Posterior cingulate gyrus (tissue), 11 donors: Measurements from ENCODE around the gene PTPRB.
"Not testable (repeated sequence)": the region's sequence is repeated elsewhere in the genome, so short reads cannot be mapped to it uniquely, and the experiment has no call there.

Experiments
- DNase-seq, 10 donors: peaks; one replicate each; pipeline versions ENCODE4 v3.0.0 to v3.0.0-alpha.2; 2020 to 2021; ENCODE audit warnings: mixed read lengths in 3 of 10
- intact Hi-C: fragments of 100-400 bp; cut with DNase I; formaldehyde crosslinking; loops from one replicate; pipeline ENCODE4 v1.15.1; 2023

The PTPRB gene

DNA sequence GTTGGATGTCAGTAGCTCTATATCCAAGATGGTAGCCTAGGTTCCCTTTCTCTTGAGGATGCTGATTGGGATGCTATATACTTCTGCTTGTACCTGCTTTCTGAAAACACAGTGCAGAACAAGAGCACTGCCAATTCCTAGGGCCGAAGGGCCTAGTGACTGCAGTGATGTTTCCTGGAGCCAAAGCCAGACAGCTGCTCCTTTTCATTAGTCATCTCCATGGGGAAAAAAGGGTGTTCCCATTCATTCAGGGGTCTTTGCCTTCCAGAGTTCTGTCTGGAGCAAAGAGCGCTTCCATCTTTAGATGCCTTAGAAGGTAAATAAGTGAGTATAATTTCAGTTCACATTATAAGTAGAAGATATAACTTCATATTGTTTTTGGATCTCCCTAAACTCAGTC, 85.5 kb downstream of the PTPRB start:
- no peak for DNase-seq
- intact Hi-C loops = no loop called here

DNA sequence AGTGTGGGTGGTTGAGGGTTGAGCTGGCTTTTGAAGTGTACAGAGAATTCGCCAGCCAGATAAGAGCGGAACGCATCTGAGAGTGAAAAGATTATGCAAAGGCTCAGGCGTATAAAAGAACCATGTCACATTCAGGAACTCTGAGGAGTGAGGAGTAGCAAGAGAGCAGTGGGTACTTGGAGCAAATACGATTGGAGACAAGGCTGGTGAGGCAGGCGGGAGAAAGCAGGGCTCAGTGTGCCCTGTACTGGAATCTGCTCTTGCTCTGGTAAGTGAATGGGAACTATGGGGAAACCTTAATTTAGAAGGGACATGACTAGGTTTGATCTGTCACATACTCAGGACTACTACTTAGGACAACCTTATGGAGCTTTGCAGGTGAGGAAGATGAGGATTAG, 87.0 kb downstream of the PTPRB start:
- no peak for DNase-seq

DNA sequence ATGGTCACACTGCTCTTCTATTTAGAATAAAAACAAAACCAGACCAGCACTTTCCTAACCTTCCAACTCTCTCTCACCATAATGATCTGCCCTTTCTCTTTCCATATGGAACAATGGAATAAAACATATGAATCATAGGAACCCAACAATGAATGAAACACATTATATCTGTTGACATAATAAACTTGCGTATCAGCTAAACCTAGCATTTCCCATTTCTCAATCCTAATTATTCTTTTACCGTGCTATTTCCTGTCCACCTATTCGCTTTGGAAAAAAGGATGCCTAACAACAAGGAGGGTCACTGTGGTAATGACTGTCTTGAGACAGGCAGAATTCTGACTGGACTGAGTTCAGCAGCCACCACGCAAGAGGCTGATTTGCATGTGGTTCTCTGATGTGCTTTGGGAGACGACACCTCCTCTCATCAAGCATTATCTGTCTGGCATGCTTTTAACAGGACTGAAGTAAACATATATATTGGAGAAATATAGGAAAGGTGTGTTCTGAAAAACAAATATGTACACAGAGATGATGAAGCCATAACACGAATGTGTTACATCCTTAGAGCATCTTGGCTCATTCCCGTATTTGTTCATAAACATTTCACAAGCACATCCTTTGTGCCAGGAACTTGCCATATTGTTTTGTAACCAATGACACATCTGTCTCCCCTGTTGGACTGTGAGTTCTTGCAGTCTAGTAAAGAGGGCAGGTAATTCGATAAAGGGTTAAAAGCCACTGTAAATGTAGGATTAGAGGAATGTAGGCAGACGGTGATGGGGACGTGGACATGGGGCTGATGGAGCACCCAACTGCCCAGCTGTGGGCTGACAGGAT, 87.7 kb downstream of the PTPRB start:
- DNase-seq = no peak
- intact Hi-C loops = no loop called here

More for the DNA sequence above, 87.0 kb downstream of the PTPRB start:
- intact Hi-C loops = no loop called here

DNA sequence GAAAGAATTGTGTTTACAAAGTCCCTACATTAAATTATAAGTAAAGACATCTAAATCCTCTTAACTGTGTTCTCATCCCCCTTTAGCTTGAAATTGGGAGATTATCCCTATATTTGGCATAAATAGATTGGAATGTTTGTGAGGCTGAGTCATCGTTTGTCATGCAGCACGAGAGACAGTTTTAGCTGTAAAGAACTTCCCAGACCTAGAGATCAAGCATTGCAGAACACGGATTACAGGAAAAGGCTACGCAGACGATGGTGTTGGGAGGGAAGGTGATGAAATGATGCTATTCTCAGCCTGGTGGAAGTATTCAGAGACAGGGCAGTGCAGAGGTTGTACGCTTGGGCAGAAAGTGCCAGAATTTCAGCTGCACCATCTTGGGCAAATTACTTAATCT, 93.8 kb downstream of the PTPRB start:
- intact Hi-C loops = no loop called here
- DNase-seq = no peak

DNA sequence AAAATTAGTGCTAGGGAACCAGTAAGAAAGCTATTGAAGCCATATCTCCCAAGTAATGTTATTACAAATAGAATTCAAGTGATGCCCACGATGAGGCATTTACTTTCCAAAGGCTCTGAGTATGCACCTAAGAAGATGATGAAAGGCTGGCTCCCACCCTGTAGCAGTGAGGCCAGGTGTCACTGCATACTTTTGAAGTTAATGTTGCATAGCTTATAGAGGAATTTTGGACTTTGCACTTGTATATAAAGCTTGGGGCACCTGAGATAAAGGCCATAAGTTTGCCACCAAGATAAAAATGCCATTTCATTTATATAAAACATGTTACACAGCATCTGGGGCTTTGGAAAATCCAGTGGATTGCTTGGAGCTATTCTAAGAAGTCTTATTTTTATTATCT, 96.2 kb downstream of the PTPRB start:
- DNase-seq = no peak
- intact Hi-C loops = no loop called here

DNA sequence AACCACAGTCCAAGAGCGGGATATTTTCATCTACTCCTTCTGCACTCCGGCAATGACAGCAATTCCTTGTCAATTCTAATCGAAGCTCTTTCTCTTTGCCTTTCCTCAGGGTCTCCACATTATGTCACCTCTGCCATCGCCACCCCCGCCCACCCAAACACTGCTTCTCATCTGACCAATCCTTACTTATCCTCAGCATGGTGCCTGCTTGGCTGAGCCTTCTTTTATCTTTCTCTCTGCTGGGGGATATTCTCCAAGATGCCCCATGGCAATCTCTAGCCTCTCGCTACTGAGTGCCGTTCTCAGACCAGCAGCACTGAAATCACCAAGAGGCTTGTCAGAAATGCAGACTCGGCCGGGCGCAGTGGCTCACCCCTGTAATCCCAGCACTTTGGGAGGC, 100.6 kb downstream of the PTPRB start:
- intact Hi-C loops = no loop called here
- DNase-seq = peak in 1 of 10 donors; percentile 46

DNA sequence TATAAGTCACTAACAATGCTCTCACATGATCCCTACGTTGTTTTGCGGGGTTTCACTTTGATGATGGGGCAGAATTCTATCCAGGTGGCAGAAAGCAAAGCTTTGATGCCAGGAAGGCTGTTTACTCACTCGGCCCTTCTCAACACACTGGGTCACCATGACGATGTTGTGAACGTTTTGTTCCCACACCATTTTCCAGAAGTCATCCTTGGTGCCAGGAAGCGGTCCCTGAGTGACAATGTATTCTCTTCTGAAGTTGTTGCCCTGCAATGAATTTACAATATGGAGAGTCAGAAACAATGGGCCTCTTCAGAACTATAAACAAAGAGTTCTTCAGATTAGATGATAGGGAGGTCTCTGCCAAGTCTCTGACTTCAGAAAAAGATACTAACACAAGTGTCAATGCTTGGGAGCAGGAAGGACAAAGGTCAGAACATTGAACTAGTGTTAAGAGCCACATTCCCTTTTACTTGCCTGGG, 101.3 kb downstream of the PTPRB start:
- DNase-seq = peak in 7 of 10 donors; percentile 49 to 92 (median 65)
- intact Hi-C loops = loop anchor here (2.0 kb wide), 1 partner anchor 169 kb away; the partner anchor contains the start of gene KCNMB4

DNA sequence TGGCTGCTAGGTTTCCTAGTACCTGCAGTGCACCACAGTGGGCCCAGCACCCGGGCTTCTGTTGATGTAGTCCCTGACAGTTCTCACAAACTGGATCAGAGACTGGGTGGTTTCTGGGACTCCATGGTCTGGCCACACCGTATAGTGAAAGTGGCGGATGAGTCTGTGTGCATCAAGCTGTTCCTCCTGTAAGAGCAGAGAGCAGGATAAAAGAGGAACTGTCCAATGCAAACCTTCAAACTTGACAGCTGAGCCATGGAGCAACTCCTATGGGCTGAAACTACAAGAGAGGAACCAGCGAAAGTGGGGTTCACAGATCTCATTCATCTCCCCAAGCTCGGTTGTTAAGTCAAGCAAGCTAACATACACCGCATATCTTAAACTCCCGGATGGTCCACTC, 102.8 kb downstream of the PTPRB start:
- intact Hi-C loops = loop anchor here (2.0 kb wide), 1 partner anchor 168 kb away; the partner anchor contains the start of gene KCNMB4
- DNase-seq = peak in 1 of 10 donors; percentile 64

DNA sequence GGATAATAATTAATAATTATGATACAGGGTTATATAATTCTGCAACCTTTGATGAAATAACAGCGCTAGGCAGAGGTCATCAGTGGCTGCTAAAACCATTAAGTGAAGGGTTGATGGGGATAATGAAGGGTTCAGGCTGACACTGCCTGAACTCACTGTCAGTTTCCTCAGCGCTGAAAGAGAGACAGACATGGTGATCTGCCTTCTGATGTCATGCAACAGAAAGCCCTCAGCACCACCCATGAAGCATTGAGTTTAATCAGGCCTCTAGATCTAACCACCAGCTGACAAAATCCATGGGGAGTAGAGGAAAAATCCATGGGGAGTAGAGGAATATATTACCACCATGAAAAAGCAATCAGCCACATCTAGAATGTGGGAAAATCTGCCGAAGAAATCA, 107.6 kb downstream of the PTPRB start:
- DNase-seq = no peak
- intact Hi-C loops = no loop called here

DNA sequence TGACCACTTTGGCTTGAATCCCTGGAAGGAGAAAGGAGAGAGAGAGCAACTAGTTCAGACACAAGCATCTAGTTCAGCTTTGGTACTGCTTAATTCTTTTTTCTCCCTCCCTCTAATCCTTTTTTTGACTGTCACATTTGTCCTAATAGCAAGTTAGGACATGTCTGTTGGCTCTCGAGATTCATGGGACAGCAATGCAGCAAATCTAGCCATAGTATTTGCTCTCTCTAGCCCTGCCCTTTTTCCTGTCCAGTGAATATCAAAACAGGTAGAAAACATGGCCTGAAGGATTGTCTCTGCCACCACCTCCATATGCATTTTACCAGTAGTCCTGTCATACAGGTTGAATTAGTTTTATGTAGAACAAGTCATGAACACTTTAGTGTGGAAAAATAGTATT, 116.4 kb downstream of the PTPRB start:
- intact Hi-C loops = no loop called here
- DNase-seq = no peak

DNA sequence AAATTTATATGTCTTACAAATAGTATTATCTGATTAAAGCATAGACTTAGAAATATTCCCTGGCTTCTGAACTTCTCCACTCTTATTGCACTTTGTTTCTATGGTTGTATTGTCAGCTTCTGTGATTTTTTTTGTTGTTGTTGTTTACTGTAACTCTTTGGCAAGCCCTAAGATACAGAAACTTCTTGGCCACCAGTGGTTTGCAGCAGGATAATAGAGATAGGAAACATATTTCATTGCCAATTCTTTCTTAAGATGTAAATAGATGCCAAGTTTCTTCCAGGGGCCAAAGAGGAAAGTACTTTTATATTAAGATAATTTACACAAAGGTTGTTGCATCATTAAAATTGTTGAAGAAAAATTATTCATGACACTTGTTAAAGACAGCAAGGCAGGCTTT, 123.8 kb downstream of the PTPRB start:
- intact Hi-C loops = no loop called here

DNA sequence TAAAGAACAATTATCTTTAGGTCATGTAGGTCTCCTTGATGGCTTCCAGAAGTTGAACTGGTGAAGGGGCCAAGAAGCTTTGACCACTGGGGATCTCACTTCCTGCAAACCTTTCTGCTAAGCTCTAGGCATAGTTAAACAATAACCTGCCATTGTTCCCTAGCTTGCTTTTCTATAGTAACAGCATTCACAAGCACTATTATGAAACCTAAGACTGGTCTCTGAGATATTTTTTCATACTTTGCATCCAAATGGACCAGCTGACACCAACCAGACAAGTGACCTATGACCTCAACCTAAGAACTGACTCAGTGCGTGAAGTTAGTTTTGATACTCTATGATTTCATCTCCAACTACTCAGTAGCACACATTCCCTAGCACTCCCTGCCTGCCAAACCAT, 129.1 kb downstream of the PTPRB start:
- no peak for DNase-seq
- intact Hi-C loops = no loop called here

More for the DNA sequence above, 123.8 kb downstream of the PTPRB start:
- no peak for DNase-seq

DNA sequence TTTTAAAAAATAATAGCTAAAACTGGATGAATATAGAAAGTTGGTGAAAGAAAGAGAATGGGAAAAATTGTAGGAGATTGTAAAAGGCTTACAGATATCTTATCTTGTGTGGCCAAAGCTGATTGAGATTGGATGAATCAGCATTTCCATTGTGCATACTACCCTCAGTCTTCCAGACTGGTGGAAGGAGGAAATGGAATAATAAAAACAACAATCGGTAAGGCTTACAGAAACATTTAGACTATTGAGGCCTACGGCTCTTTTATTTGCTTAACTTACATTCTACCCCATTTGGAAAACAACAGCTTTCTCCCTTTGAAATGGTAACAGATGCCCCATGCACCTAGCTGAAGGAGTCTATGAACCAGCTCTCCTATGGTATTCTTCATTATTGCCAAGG, 129.8 kb downstream of the PTPRB start:
- intact Hi-C loops = no loop called here
- no peak for DNase-seq

DNA sequence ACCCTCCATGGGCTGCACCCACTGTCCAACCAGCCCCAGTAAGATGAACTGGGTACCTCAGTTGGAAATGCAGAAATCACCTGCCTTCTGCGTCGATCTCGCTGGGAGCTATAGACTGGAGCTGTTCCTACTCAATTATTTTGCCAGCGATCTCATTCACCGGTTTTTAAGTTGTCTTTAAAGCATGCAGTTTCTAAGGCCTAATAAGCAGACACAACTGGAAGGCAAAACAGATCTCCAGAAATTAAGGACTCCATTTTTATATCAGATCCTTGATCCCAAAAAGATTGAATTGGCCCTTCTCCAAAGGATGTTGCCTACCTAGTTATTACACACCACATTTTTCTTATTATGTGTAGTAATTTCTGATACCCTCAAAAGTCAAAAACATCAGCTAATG, 139.7 kb downstream of the PTPRB start:
- intact Hi-C loops = no loop called here

DNA sequence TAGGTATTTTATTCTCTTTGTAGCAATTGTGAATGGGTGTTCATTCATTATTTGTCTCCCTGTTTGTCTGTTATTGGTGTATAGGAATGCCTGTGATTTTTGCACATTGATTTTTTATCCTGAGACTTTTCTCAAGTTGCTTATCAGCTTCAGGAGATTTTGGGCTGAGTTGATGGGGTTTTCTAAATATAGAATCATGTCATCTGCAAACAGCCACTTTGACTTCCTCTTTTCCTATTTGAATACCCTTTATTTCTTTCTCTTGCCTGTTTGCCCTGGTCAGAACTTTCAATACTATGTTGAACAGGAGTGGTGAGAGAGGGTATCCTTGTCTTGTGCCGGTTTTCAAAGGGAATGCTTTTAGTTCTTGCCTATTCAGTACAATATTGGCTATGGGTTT, 144.3 kb downstream of the PTPRB start:
- intact Hi-C loops = not testable (repeated sequence)

More for the DNA sequence above, 139.7 kb downstream of the PTPRB start:
- no peak for DNase-seq

DNA sequence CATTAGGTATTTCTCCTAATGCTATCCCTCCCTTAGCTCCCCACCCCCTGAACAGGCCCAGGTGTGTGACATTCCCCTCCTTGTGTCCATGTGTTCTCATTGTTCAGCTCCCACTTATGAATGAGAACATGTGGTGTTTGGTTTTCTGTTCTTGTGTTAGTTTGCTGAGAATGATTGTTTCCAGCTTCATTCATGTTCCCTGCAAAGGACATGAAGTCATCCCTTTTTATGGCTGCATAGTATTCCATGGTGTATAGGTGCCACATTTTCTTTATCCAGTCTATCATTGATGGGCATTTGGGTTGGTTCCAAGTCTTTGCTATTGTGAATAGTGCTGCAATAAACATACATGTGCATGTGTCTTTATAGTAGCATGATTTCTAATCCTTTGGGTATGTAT, 146.3 kb downstream of the PTPRB start:
- DNase-seq, intact Hi-C loops: not testable (repeated sequence)

More for the DNA sequence above, 144.3 kb downstream of the PTPRB start:
- not testable (repeated sequence) for DNase-seq

DNA sequence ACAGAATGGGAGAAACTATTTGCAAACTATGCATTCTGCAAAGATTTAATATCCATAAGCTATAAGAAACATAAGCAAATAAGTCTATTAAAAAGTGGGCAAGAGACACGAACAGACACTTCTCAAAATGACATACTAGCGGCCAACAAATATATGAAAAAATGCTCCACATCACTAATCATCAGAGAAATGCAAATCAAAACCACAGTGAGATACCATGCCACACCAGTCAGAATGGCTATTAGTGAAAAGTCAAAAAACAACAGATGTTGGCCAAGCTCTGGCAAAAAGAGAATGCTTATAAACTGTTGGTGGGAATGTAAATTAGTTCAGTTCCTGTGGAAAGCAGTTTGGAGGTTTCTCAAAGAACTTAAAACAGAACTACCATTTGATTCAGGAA, 149.8 kb downstream of the PTPRB start:
- DNase-seq = no peak
- intact Hi-C loops = no loop called here

DNA sequence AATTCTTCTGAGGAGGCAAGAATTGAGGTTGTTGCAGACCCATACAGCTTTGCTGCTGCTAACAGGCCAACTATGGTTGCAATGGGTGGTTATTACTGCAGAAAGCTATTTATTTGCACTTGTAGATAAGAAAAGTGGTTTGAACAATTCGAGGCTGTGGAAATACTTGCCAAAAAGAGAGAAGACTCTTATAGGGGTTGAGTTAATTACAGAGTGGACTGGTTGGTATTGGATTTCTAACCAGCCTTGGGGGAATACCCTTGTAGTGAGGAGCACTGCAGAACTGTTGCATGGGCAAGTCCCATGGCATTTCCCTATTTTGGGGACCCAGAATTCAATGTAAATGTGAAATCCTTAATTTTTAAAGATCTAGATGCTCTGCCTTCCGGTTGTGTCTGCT, 150.6 kb downstream of the PTPRB start:
- intact Hi-C loops = no loop called here
- DNase-seq = no peak

DNA sequence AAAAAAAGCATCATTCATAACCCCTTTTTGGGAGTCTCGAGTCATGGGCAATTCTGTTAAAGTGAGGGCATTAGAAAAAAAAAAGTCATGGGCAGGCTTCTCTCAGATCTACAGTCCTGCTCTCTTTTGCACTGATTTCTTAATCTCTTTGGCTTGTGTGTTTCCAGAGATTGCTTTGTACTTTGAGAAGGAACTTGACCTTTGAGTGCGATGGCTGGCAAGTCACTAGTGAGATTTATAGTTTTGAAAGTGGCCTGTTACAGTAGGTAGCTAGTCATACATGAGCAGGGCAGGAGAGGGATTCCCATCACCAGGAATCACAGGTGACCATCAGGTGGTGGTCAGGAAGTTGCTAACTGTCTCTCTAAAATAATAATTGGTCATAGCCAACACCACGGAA, 151.5 kb downstream of the PTPRB start:
- no peak for DNase-seq
- intact Hi-C loops = no loop called here

DNA sequence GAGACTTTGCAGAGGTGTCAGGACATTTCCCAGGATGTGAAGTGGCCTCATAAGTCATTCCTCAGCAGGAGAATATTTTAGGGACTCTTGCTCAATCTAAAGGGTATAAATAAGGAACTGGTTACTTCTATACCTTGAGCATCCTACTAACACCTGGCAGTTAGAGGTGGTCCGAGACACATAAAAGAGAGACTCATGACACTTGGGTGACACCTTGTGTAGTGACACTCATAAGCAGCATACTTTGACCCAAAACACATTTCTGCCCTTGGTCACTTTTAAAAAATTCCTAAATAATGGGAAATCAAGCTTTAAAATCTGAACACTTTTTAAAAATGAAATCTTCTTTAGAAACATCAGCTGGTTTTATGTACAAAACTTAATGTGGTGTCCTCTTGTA, 152.8 kb downstream of the PTPRB start:
- intact Hi-C loops = no loop called here
- DNase-seq = no peak

DNA sequence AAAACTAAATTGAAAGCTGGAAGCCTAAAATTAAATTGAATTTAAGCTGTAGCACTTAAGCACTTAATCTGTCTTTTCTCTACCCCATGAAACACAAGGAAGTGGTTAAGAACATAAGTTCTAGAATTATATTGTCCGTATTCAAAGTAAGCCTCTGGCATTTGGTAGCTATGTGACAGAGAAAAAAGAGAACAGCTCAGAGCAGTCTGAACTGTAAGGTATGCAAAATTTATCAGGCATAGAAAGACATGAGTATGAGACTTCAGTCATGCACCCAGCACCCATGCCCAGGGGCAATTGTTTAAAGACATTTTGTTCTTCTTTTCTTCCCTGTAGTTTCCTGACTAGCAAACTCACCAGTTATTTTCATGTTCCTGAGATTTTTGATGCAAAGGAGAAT, 154.5 kb downstream of the PTPRB start:
- no peak for DNase-seq
- intact Hi-C loops = no loop called here

DNA sequence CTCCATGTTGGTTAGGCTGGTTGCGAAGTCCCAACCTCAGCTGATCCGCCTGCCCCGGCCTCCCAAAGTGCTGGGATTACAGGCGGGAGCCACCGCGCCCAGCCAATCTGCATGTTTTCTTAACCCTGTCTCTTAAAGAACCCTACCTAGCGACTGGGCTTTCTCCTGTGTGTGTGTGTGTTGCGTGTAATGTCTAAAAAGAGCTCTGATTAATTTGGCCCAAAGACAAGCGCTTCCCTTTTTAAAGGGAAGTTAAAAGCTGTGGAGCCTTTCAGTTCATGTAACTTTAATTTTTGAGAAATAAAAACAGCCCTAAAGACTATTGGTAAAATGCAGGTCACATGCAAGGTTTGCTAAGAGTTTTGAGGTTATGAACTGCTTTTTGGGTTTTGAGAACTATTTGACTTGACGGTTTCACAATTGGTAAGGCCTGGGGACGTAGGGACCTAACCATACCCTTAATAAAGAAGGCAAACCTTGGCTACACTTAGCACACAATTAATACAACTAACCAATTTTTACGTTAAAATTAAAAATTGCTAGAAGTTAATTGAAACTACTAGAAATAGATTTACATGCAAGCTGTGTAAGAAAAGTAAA, 167.9 kb downstream of the PTPRB start:
- intact Hi-C loops = no loop called here
- no peak for DNase-seq
